Right atrium auricular region (tissue), 2 donors: ENCODE results near the gene GPR153. TPM values are rescaled to one million over a fixed set of nuclear protein-coding genes. Genes with fewer than 3 reads are reported as not detected.

Source experiments
- DNase-seq: peaks from one replicate; pipeline ENCODE4 v3.0.0-alpha.2; 2019; ENCODE audit warnings: low spot score
- H3K27ac ChIP-seq, 2 donors: fragments of 200-600 bp; sonication (generic); 1 replicate in 1 of 2; 2 replicates in 1 of 2; pipeline ENCODE4 v1.5.1; 2016 to 2019
- H3K27me3 ChIP-seq, 2 donors: fragments of 200-600 bp; sonication (generic); one replicate each; pipeline versions ENCODE4 v1.5.1 to v1.6.0; 2017 to 2019
- H3K36me3 ChIP-seq: fragments of 200-600 bp; sonication (generic); one replicate; pipeline ENCODE4 v1.5.1; 2016
- H3K4me1 ChIP-seq, 2 donors: fragments of 200-600 bp; sonication (generic); one replicate each; pipeline versions ENCODE4 v1.5.1 to v1.6.0; 2017 to 2019
- H3K4me3 ChIP-seq, 2 donors: fragments of 200-600 bp; sonication (generic); 1 replicate in 1 of 2; 2 replicates in 1 of 2; pipeline ENCODE4 v1.5.1; 2017 to 2019; ENCODE audit warnings: mild to moderate bottlenecking in 1 of 2, moderate library complexity in 1 of 2
- H3K9me3 ChIP-seq, 2 donors: fragments of 200-600 bp; sonication (generic); one replicate each; pipeline ENCODE4 v1.5.1; 2019
- total RNA-seq, 2 donors: library from RNA; depleted of rRNA; stranded (reverse); fragments of >200 nt; gene quantifications; one replicate each; pipeline ENCODE4 v1.1.0, GENCODE V29; 2016
- TF ChIP-seq, protein P1 (sequence below), 2 donors: fragments of 200-600 bp; sonication (generic); IDR thresholded peaks; one replicate each; pipeline ENCODE4 v1.5.1; 2019; ENCODE audit warnings: antibody characterized with exemption in 2 of 2

Gene GPR153
- total RNA-seq, 2 donors from 2014 or later: 7.6 to 17.4 TPM

DNA sequence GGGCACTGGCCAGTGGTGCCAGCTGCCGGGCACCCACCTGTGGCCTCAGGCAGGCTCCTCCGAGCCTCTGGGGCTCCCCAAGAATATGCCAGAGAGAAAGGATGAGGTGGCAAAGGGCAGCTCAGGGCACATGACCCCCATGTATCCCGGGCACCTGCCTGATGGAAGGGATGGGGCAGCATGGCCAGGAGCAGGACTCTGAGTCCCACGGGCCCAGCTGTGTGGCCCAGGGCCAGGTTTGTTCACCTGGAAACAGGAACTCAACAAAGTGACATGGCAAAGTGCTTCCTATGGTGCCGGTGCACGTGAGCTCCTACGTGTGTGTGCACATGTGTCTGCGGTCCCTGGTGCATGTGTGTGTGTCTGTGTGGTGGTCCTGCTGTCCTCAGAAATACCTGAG is 9.5 kb upstream of the GPR153 start:
- TF ChIP-seq, protein P1, sequence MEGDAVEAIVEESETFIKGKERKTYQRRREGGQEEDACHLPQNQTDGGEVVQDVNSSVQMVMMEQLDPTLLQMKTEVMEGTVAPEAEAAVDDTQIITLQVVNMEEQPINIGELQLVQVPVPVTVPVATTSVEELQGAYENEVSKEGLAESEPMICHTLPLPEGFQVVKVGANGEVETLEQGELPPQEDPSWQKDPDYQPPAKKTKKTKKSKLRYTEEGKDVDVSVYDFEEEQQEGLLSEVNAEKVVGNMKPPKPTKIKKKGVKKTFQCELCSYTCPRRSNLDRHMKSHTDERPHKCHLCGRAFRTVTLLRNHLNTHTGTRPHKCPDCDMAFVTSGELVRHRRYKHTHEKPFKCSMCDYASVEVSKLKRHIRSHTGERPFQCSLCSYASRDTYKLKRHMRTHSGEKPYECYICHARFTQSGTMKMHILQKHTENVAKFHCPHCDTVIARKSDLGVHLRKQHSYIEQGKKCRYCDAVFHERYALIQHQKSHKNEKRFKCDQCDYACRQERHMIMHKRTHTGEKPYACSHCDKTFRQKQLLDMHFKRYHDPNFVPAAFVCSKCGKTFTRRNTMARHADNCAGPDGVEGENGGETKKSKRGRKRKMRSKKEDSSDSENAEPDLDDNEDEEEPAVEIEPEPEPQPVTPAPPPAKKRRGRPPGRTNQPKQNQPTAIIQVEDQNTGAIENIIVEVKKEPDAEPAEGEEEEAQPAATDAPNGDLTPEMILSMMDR (IDR thresholded peaks at IDR 0.05): no peak
- Histone ChIP-seq H3K27me3 (no peaks in the 10 kb centered on the region), H3K9me3 (no peaks in the 10 kb centered on the region), H3K36me3 (no peaks in the 10 kb centered on the region), H3K27ac (no peak overlapping the region), H3K4me1 (no peaks in the 10 kb centered on the region), H3K4me3 (no peak overlapping the region)
- no peak for DNase-seq

DNA sequence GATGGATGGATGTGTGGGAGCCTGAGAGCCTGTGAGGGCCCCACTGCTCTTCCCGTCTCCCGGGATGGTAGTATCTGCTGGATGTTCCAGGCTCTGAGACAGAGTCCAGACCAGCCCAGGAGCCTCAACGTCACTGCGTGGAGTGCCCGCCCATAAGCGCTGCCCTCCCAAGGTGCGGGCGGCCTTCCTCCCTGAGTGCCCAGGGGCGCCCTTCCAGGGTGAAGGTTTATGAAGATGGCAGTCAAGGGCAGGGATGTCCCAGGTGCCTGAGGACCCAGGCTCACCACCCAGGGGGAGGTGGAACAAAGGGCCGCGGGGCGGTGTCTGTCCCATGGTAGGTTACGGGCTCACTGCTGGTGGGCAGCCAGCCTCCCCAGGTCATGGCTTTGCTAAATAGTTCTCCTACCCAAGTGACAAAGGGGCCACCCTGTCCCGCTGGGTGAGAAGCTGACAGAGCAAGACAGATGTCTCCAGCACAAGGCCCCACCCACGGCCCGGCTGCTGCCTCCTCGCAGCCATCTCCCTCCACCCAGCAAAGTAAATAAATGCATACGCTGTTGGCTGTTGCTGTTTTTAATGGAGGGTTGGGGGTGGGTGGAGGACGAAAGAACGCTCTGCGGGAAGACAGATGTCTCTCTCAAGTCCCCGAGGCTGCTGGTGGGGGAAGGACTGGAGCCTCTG is 9.0 kb upstream of the GPR153 start:
- Histone ChIP-seq H3K9me3 (no peaks in the 10 kb centered on the region), H3K27me3 (no peaks in the 10 kb centered on the region), H3K4me1 (no peaks in the 10 kb centered on the region), H3K4me3 (no peak overlapping the region), H3K36me3 (no peaks in the 10 kb centered on the region), H3K27ac (no peak overlapping the region)
- DNase-seq: no peak
- TF ChIP-seq, protein P1 (IDR thresholded peaks at IDR 0.05): no peak

DNA sequence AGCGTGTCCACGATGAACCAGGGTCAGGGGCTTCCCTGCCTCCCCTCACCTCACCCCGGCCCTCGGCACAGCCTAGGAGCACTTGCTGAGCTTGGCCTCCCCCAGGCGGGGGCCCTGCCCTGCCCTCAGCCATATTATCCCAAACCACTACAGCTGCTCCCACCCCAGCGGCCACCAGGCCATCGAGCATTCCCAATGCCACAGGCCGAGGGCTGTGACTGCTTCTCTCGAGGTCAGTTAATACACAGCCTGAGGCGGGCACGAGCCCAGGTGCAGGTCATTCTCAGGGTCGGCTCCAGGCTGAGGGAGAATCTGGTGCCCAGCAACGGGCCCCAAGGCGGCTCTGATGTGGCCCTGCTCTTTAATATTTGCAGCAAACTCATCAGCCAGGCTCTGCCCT is 8.4 kb upstream of the GPR153 start:
- TF ChIP-seq, protein P1 (IDR thresholded peaks at IDR 0.05): no peak
- Histone ChIP-seq H3K27me3 (no peaks in the 10 kb centered on the region), H3K4me3 (no peak overlapping the region), H3K4me1 (no peaks in the 10 kb centered on the region), H3K36me3 (no peaks in the 10 kb centered on the region), H3K9me3 (no peaks in the 10 kb centered on the region), H3K27ac (no peak overlapping the region)
- DNase-seq: no peak

DNA sequence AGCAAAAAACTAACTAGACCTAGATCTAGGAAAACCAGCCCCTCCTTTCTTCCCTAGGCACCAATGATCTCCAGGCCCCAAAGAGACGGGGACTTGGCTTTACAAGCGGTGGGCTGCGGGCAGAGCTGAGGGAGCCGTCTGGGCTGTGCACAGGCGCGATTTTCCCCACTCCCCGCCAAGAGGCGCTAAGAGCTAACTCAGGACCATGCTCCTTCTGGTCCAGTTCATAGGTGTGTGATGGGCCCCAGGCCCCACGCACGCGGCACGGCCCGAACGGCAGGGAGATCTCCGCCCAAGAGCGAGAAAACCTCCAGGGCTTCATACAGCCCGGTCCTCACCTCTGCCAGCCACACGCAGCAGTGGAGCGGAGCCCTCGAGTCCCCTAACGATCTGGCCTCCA is 7.5 kb upstream of the GPR153 start:
- H3K4me1 ChIP-seq: peaks cover 0 to 7% of the 10 kb centered on the region in 2 donors
- no peak for DNase-seq
- H3K27me3 ChIP-seq: no peaks in the 10 kb centered on the region
- no peak overlapping the region for H3K27ac ChIP-seq
- H3K36me3 ChIP-seq: no peaks in the 10 kb centered on the region
- H3K4me3 ChIP-seq: no peak overlapping the region
- TF ChIP-seq, protein P1 (IDR thresholded peaks at IDR 0.05): no peak
- H3K9me3 ChIP-seq: no peaks in the 10 kb centered on the region

DNA sequence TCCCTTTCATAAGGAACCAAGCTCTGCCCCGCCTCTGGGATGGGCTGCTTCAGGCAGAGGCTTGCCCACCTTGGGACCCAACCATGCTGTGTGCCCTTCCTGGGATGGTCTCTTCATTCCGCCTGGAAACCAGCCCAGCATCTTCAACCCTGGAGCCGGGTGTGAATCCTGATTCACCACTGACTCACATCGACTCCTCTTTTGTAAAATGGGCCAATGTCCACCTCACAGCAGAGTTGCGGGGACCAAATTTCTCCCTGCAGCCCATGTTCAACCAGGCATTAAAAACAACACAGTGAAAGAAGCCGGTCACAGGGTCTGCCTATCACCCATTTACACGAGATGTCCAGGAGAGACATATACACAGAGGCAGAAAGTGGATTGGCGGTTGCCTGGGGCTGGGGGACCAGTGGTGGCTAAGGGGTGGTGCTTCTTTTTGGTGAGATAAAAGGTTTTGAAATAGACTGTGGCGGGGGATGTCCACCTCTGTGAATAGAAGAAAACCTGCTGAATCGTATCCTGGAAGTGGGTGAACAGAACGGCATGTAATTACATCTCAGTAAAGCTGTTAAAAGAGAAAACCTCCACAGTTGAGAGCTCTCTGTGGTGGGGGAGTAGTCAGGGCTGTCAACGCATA is 6.9 kb upstream of the GPR153 start:
- TF ChIP-seq, protein P1 (IDR thresholded peaks at IDR 0.05): no peak
- Histone ChIP-seq H3K27me3 (no peaks in the 10 kb centered on the region), H3K27ac (no peak overlapping the region), H3K9me3 (no peaks in the 10 kb centered on the region), H3K4me3 (no peak overlapping the region), H3K36me3 (no peaks in the 10 kb centered on the region), H3K4me1 (peaks cover 0 to 13% of the 10 kb centered on the region in 2 donors)
- DNase-seq: no peak
